Left lung (tissue), 10 donors: ENCODE measurements around the gene ZMYM4. TPM values are rescaled to one million over a fixed set of nuclear protein-coding genes. Genes with fewer than 3 reads are reported as not detected.

Source experiments
- ATAC-seq: fragments of 200-7000 bp; cut with Tn5 transposase; one replicate; pipeline ENCODE4 v1.9.1; 2020; ENCODE audit warnings: moderate library complexity
- DNase-seq, 4 donors: peaks; one replicate each; pipeline ENCODE4 v3.0.0-alpha.2; 2013 to 2020
- H3K27ac ChIP-seq, 2 donors: fragments of 200-600 bp; sonication (generic) in 1 of 2; one replicate each; pipeline versions ENCODE4 v1.5.0 to v1.8.0; 2020 to 2021
- H3K27me3 ChIP-seq, 2 donors: fragments of 200-600 bp; sonication (generic) in 1 of 2; one replicate each; pipeline versions ENCODE4 v1.5.0 to v1.8.0; 2020 to 2021
- H3K36me3 ChIP-seq, 2 donors: fragments of 200-600 bp; sonication (generic) in 1 of 2; one replicate each; pipeline versions ENCODE4 v1.5.0 to v1.8.0; 2020 to 2021
- H3K4me1 ChIP-seq, 2 donors: fragments of 200-600 bp; one replicate each; pipeline ENCODE4 v1.8.0; 2021
- H3K4me3 ChIP-seq, 2 donors: fragments of 200-600 bp; sonication (generic) in 1 of 2; one replicate each; pipeline versions ENCODE4 v1.5.0 to v1.8.0; 2020 to 2021; ENCODE audit warnings: mild to moderate bottlenecking in 1 of 2
- H3K9me3 ChIP-seq, 2 donors: fragments of 200-600 bp; sonication (generic) in 1 of 2; one replicate each; pipeline versions ENCODE4 v1.5.0 to v1.8.0; 2020 to 2021
- CTCF ChIP-seq, 2 donors: fragments of 200-600 bp; sonication (generic) in 1 of 2; IDR thresholded peaks; one replicate each; pipeline versions ENCODE4 v1.5.0 to v1.8.0; 2021; ENCODE audit warnings: antibody characterized with exemption in 2 of 2
- intact Hi-C, 2 donors: fragments of 100-400 bp; cut with DNase I; formaldehyde crosslinking; loops; one replicate each; pipeline versions ENCODE4 v1.11.2 to v1.14.2; 2022
- polyA plus RNA-seq, 6 donors: library from polyadenylated mRNA; unstranded; fragments of 120-200 nt; gene quantifications; one replicate each; pipeline ENCODE4 v1.2.1, GENCODE V29; 2013; ENCODE audit not compliant: insufficient read length in 6 of 6
- total RNA-seq, 2 donors: library from RNA; stranded (reverse); fragmentation: NEBNext Ultra II Directional; extraction: Animal tissue kit (Norgen Biotek cat#: 25700); gene quantifications; one replicate each; pipeline ENCODE4 v1.2.1, GENCODE V29; 2021
- donor health status: DM: no; HTN: yes; CAD: no.
- donor health status: DM: no; HTN: no; CAD: no.

Gene ZMYM4
- total and polyA plus RNA-seq, 8 donors: 47.7 to 75.4 (median 68.3) TPM

GRCh38 chr1:35361638-35362037 is 93.1 kb downstream of the ZMYM4 start:
- H3K4me1 ChIP-seq: peaks cover 0 to 19% of the 10 kb centered on the region in 2 donors
- H3K4me3 ChIP-seq: no peak overlapping the region
- intact Hi-C loops: no loop called here
- no peak for TF ChIP-seq CTCF (IDR thresholded peaks at IDR 0.05)
- no peaks in the 10 kb centered on the region for H3K9me3 ChIP-seq
- H3K27me3 ChIP-seq: no peaks in the 10 kb centered on the region
- ATAC-seq (no peak), DNase-seq (no peak)
- H3K27ac ChIP-seq: no peak overlapping the region
- H3K36me3 ChIP-seq: no peaks in the 10 kb centered on the region

GRCh38 chr1:35364741-35365140 is 96.2 kb downstream of the ZMYM4 start:
- ATAC-seq (no peak), DNase-seq (no peak)
- no peak for TF ChIP-seq CTCF (IDR thresholded peaks at IDR 0.05)
- H3K36me3 ChIP-seq: peaks cover 0 to 5% of the 10 kb centered on the region in 2 donors
- intact Hi-C loops: no loop called here
- no peaks in the 10 kb centered on the region for H3K9me3 ChIP-seq
- no peaks in the 10 kb centered on the region for H3K27me3 ChIP-seq
- peaks cover 0 to 20% of the 10 kb centered on the region in 2 donors for H3K4me1 ChIP-seq
- no peak overlapping the region for H3K27ac ChIP-seq
- H3K4me3 ChIP-seq: no peak overlapping the region

GRCh38 chr1:35367914-35368313 is 99.4 kb downstream of the ZMYM4 start:
- intact Hi-C loops: no loop called here
- TF ChIP-seq CTCF (IDR thresholded peaks at IDR 0.05): no peak

GRCh38 chr1:35369922-35370671 is 101.6 kb downstream of the ZMYM4 start:
- ATAC-seq: peak; percentile 38
- no peak overlapping the region for H3K4me3 ChIP-seq

More at GRCh38 chr1:35367914-35368313, 99.4 kb downstream of the ZMYM4 start:
- Histone ChIP-seq H3K9me3 (no peaks in the 10 kb centered on the region), H3K4me3 (no peak overlapping the region), H3K27me3 (no peaks in the 10 kb centered on the region), H3K4me1 (peaks cover 0 to 22% of the 10 kb centered on the region in 2 donors), H3K27ac (no peak overlapping the region), H3K36me3 (peaks cover 0 to 5% of the 10 kb centered on the region in 2 donors)
- ATAC-seq: no peak
- DNase-seq: no peak

More at GRCh38 chr1:35369922-35370671, 101.6 kb downstream of the ZMYM4 start:
- no peak overlapping the region for H3K27ac ChIP-seq
- no peak for TF ChIP-seq CTCF (IDR thresholded peaks at IDR 0.05)
- no peaks in the 10 kb centered on the region for H3K9me3 ChIP-seq
- peaks cover 0 to 5% of the 10 kb centered on the region in 2 donors for H3K36me3 ChIP-seq
- DNase-seq: peak in 2 of 4 donors; percentile 80 to 91
- H3K4me1 ChIP-seq: peaks cover 0 to 8% of the 10 kb centered on the region in 2 donors
- intact Hi-C loops: no loop called here
- no peaks in the 10 kb centered on the region for H3K27me3 ChIP-seq
